ENCODE measurements around the gene COLEC12.

GRCh38 chr18:489244-490023 is 11.1 kb downstream of the COLEC12 start:
- TF ChIP-seq CTCF (IDR thresholded peaks at IDR 0.05) (no peak), POLR2A (IDR thresholded peaks at IDR 0.05) (no peak), POLR2AphosphoS5 (IDR thresholded peaks at IDR 0.05) (no peak)
